ENCODE measurements around the gene PPP1CB.

PPP1CB gene

GRCh38 chr2:28754321-28754720 lies 2.7 kb downstream of the PPP1CB start:
- H3F3A ChIP-seq (ENCODE audit: control insufficient read depth, insufficient read depth), result 0 out of 2 replicates have a peak, but pooled peaks cover 5% of the 10 kb centered on the region
- peaks cover 49% of the 10 kb centered on the region for H3K36me3 ChIP-seq (ENCODE audit: control insufficient read depth, low read length)
- peaks cover 89% of the 10 kb centered on the region for H3K79me2 ChIP-seq (ENCODE audit: control insufficient read depth, low read length)
- H3K27ac ChIP-seq (ENCODE audit: low read depth, low read length), result no peak overlapping the region
- peaks cover 39% of the 10 kb centered on the region for H3K4me1 ChIP-seq (ENCODE audit: control insufficient read depth, low read length)
- no peak for TF ChIP-seq EZH2phosphoT487 (IDR thresholded peaks at IDR 0.05; ENCODE audit: borderline replicate concordance, low read length)
- TF ChIP-seq, protein P1, sequence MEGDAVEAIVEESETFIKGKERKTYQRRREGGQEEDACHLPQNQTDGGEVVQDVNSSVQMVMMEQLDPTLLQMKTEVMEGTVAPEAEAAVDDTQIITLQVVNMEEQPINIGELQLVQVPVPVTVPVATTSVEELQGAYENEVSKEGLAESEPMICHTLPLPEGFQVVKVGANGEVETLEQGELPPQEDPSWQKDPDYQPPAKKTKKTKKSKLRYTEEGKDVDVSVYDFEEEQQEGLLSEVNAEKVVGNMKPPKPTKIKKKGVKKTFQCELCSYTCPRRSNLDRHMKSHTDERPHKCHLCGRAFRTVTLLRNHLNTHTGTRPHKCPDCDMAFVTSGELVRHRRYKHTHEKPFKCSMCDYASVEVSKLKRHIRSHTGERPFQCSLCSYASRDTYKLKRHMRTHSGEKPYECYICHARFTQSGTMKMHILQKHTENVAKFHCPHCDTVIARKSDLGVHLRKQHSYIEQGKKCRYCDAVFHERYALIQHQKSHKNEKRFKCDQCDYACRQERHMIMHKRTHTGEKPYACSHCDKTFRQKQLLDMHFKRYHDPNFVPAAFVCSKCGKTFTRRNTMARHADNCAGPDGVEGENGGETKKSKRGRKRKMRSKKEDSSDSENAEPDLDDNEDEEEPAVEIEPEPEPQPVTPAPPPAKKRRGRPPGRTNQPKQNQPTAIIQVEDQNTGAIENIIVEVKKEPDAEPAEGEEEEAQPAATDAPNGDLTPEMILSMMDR (IDR thresholded peaks at IDR 0.05; ENCODE audit: low read depth, low read length, poor library complexity, severe bottlenecking), result no peak
- H3K9me3 ChIP-seq (ENCODE audit: control insufficient read depth, insufficient read depth, low read length), result no peaks in the 10 kb centered on the region
- H3K4me2 ChIP-seq (ENCODE audit: low read length), result 0 out of 2 replicates have a peak overlapping the region, but pooled peaks have one; percentile 5
- H3K27me3 ChIP-seq (ENCODE audit: control insufficient read depth, low read length), result no peaks in the 10 kb centered on the region
- no peaks in the 10 kb centered on the region for H3K9me2 ChIP-seq (replicated peaks; ENCODE audit: control insufficient read depth, low read length)
- H4K20me1 ChIP-seq (ENCODE audit: control insufficient read depth, insufficient read depth, low read depth, low read length), result peaks cover 42% of the 10 kb centered on the region
- H3K4me3 ChIP-seq (ENCODE audit: low read length), result no peak overlapping the region

DNA sequence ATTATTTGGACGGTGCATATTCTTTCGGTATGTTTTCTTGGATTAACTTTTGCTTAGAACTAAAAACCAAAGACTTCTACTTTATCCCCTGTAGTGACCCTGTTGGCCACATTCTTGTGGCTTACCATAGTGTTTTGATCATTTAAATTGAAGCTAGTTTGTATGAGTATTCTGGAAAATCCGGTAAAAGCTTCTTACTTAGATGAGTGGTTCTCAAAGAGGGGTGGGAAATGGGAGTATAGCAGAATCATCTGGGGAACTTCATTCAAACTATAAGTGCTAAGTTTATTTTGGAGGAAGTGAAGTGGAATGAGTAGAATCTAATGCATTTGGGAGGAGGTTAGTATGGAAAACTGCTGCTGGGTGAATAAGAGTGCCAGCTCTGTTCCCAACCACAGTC lies 3.8 kb downstream of the PPP1CB start:
- TF ChIP-seq, protein P1 (IDR thresholded peaks at IDR 0.05; ENCODE audit: low read depth, low read length, poor library complexity, severe bottlenecking), result no peak
- no peak for TF ChIP-seq EZH2phosphoT487 (IDR thresholded peaks at IDR 0.05; ENCODE audit: borderline replicate concordance, low read length)
- peaks cover 32% of the 10 kb centered on the region for H3K4me1 ChIP-seq (ENCODE audit: control insufficient read depth, low read length)
- H3K4me2 ChIP-seq (ENCODE audit: low read length), result peak overlapping the region; percentile 5
- H3F3A ChIP-seq (ENCODE audit: control insufficient read depth, insufficient read depth), result 0 out of 2 replicates have a peak, but pooled peaks cover under 1% of the 10 kb centered on the region
- H3K4me3 ChIP-seq (ENCODE audit: low read length), result no peak overlapping the region
- H3K9me3 ChIP-seq (ENCODE audit: control insufficient read depth, insufficient read depth, low read length), result no peaks in the 10 kb centered on the region
- H3K36me3 ChIP-seq (ENCODE audit: control insufficient read depth, low read length), result peaks cover 51% of the 10 kb centered on the region
- H3K27ac ChIP-seq (ENCODE audit: low read depth, low read length), result no peak overlapping the region
- no peaks in the 10 kb centered on the region for H3K9me2 ChIP-seq (replicated peaks; ENCODE audit: control insufficient read depth, low read length)
- peaks cover 97% of the 10 kb centered on the region for H3K79me2 ChIP-seq (ENCODE audit: control insufficient read depth, low read length)
- H4K20me1 ChIP-seq (ENCODE audit: control insufficient read depth, insufficient read depth, low read depth, low read length), result peaks cover 42% of the 10 kb centered on the region
- no peaks in the 10 kb centered on the region for H3K27me3 ChIP-seq (ENCODE audit: control insufficient read depth, low read length)

GRCh38 chr2:28758459-28758858 lies 6.8 kb downstream of the PPP1CB start:
- Histone ChIP-seq H3K9me2 (replicated peaks; ENCODE audit: control insufficient read depth, low read length) (no peaks in the 10 kb centered on the region), H3K27ac (ENCODE audit: low read depth, low read length) (no peak overlapping the region), H3K79me2 (ENCODE audit: control insufficient read depth, low read length) (peaks cover 100% of the 10 kb centered on the region), H3K4me1 (ENCODE audit: control insufficient read depth, low read length) (peaks cover 28% of the 10 kb centered on the region), H3F3A (ENCODE audit: control insufficient read depth, insufficient read depth) (no peaks in the 10 kb centered on the region), H3K9me3 (ENCODE audit: control insufficient read depth, insufficient read depth, low read length) (no peaks in the 10 kb centered on the region), H3K4me2 (ENCODE audit: low read length) (no peak overlapping the region), H3K4me3 (ENCODE audit: low read length) (no peak overlapping the region), H3K36me3 (ENCODE audit: control insufficient read depth, low read length) (peaks cover 61% of the 10 kb centered on the region), H4K20me1 (ENCODE audit: control insufficient read depth, insufficient read depth, low read depth, low read length) (peaks cover 52% of the 10 kb centered on the region), H3K27me3 (ENCODE audit: control insufficient read depth, low read length) (no peaks in the 10 kb centered on the region)
- TF ChIP-seq, protein P1 (IDR thresholded peaks at IDR 0.05; ENCODE audit: low read depth, low read length, poor library complexity, severe bottlenecking), result no peak
- TF ChIP-seq EZH2phosphoT487 (IDR thresholded peaks at IDR 0.05; ENCODE audit: borderline replicate concordance, low read length), result no peak

Data from DOHH2 (cell line).